Loucy (cell line): ENCODE data around the gene TUBA8.

Experiments
- CTCF ChIP-seq: fragments of 200-600 bp; sonication (generic); conservative IDR thresholded peaks from 2 replicates; pipeline ENCODE4 v1.5.1; 2014; ENCODE audit warnings: mild to moderate bottlenecking, antibody characterized with exemption, low read length
- EZH2phosphoT487 ChIP-seq: fragments of 200-600 bp; IDR thresholded peaks from 2 replicates; pipeline ENCODE4 v1.6.1; 2018; ENCODE audit warnings: antibody characterized with exemption, mild to moderate bottlenecking, moderate library complexity, borderline replicate concordance

- no peak for TF ChIP-seq CTCF
- TF ChIP-seq EZH2phosphoT487, result no peak
Observed at GRCh38 chr22:18121954-18122554, 11.4 kb downstream of the TUBA8 start.
